ENCODE data around the gene CDH4. TPM values are rescaled to one million over a fixed set of nuclear protein-coding genes. Genes with fewer than 3 reads are reported as not detected.

Gene CDH4
- total RNA-seq, 1 donor from 2014 or later, result 12.1 TPM

DNA sequence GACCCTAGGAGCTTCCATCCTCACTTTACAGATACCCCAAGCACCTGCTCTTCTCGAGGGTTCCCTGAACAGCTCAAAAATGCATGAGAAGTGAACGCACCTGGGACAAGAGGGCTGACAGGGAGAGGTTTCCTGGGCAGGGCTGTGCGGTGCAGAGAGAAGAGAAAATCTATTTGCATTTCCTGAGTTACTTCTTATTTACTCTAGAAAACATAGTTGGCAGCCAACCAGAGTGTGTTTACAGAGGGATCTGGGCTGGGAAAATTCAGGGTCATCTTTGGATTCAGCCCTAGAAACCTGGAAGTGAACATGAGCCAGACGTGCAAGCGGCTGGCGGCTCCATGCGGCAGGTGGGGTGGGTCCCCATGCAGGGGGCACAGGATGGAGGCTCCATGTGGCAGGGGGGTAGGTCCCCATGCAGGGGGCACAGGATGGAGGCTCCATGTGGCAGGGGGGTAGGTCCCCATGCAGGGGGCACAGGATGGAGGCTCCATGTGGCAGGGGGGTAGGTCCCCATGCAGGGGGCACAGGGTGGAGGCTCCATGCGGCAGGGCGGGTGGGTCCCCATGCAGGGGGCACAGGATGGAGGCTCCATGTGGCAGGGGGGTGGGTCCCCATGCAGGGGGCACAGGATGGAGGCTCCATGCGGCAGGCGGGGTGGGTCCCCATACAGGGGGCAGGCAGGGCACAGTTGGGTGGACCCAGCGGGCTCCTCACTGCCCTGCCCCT lies 471.6 kb downstream of the CDH4 start:
- FAIRE-seq, result no peak
- Histone ChIP-seq H3K4me3 (ENCODE audit: low read depth, low read length) (no peak overlapping the region), H3K36me3 (ENCODE audit: control insufficient read depth, insufficient read depth, low read length) (no peaks in the 10 kb centered on the region), H3K27me3 (ENCODE audit: control insufficient read depth, insufficient read depth, low read length) (no peaks in the 10 kb centered on the region)
- TF ChIP-seq, protein P1, sequence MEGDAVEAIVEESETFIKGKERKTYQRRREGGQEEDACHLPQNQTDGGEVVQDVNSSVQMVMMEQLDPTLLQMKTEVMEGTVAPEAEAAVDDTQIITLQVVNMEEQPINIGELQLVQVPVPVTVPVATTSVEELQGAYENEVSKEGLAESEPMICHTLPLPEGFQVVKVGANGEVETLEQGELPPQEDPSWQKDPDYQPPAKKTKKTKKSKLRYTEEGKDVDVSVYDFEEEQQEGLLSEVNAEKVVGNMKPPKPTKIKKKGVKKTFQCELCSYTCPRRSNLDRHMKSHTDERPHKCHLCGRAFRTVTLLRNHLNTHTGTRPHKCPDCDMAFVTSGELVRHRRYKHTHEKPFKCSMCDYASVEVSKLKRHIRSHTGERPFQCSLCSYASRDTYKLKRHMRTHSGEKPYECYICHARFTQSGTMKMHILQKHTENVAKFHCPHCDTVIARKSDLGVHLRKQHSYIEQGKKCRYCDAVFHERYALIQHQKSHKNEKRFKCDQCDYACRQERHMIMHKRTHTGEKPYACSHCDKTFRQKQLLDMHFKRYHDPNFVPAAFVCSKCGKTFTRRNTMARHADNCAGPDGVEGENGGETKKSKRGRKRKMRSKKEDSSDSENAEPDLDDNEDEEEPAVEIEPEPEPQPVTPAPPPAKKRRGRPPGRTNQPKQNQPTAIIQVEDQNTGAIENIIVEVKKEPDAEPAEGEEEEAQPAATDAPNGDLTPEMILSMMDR (IDR thresholded peaks at IDR 0.05; ENCODE audit: insufficient read depth, low read length, severe bottlenecking), result no peak
- DNase-seq (ENCODE audit: low read depth), result no peak

GRCh38 chr20:61724376-61724775 lies 472.3 kb downstream of the CDH4 start:
- TF ChIP-seq, protein P1 (IDR thresholded peaks at IDR 0.05; ENCODE audit: insufficient read depth, low read length, severe bottlenecking), result no peak
- DNase-seq (ENCODE audit: low read depth), result no peak
- Histone ChIP-seq H3K4me3 (ENCODE audit: low read depth, low read length) (no peak overlapping the region), H3K27me3 (ENCODE audit: control insufficient read depth, insufficient read depth, low read length) (no peaks in the 10 kb centered on the region), H3K36me3 (ENCODE audit: control insufficient read depth, insufficient read depth, low read length) (no peaks in the 10 kb centered on the region)
- no peak for FAIRE-seq

DNA sequence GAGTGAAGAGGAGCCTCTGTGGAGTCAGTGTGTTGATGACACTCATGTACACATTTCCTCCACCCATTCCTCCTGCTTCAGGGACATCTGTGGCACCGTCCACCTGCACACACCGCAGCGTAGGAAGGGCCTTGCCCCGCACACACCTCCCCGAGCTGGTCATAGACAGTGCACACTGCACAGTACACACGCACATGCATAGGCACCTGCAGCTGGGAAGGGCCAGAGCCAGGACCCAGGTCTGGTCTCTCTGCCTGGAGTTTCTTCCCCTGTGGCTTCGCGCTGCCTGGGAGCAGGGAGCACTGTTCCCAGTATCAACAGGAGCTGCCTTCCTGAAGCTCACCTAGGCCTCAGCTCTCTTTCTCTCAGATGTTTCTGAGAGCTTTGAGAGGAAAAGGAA lies 473.1 kb downstream of the CDH4 start:
- Histone ChIP-seq H3K27me3 (ENCODE audit: control insufficient read depth, insufficient read depth, low read length) (no peaks in the 10 kb centered on the region), H3K36me3 (ENCODE audit: control insufficient read depth, insufficient read depth, low read length) (no peaks in the 10 kb centered on the region), H3K4me3 (ENCODE audit: low read depth, low read length) (no peak overlapping the region)
- DNase-seq (ENCODE audit: low read depth) (no peak), FAIRE-seq (no peak)
- TF ChIP-seq, protein P1 (IDR thresholded peaks at IDR 0.05; ENCODE audit: insufficient read depth, low read length, severe bottlenecking), result no peak

- no peaks in the 10 kb centered on the region for H3K27me3 ChIP-seq (ENCODE audit: control insufficient read depth, insufficient read depth, low read length)
- FAIRE-seq (no peak), DNase-seq (ENCODE audit: low read depth) (no peak)
- no peak overlapping the region for H3K4me3 ChIP-seq (ENCODE audit: low read depth, low read length)
- TF ChIP-seq, protein P1 (IDR thresholded peaks at IDR 0.05; ENCODE audit: insufficient read depth, low read length, severe bottlenecking), result no peak
- H3K36me3 ChIP-seq (ENCODE audit: control insufficient read depth, insufficient read depth, low read length), result no peaks in the 10 kb centered on the region
Observed at GRCh38 chr20:61725966-61726365, 473.9 kb downstream of the CDH4 start.

DNA sequence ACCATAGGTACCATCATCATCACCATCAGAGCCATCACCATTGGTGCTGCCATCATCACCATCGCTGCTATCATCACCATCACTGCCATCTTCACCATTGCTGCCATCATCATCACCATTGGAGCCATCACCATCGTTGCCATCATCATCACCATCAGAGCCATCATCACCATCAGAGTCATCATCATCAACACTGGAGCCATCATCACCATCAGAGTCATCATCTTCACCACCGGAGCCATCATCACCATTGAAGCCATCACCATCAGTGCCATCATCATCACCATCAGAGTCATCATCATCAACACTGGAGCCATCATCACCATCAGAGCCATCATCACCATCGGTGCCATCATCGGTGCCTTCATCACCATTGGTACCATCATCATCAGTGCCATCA lies 474.9 kb downstream of the CDH4 start:
- Histone ChIP-seq H3K4me3 (ENCODE audit: low read depth, low read length) (no peak overlapping the region), H3K27me3 (ENCODE audit: control insufficient read depth, insufficient read depth, low read length) (no peaks in the 10 kb centered on the region), H3K36me3 (ENCODE audit: control insufficient read depth, insufficient read depth, low read length) (no peaks in the 10 kb centered on the region)
- FAIRE-seq (peak; percentile 100), DNase-seq (ENCODE audit: low read depth) (no peak)
- TF ChIP-seq, protein P1 (IDR thresholded peaks at IDR 0.05; ENCODE audit: insufficient read depth, low read length, severe bottlenecking), result no peak

DNA sequence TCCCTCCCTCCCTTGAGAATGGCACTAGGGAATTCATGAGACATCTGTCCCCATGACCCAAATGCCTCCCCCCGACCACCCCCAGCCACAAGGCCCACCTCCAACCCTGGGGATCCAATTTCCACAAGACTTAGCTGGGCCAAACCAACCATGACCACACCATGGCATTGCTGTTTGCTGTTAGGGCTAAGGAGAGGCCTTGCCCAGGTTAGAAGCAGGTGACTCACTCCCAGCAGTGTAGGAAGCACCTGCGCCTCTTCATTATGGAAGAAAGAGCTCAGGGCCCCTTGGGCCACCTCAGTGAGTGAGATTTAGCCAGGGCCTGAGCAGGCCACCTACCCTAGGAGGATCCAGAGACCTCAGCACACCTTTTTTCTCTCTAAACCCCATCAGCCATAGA lies 475.7 kb downstream of the CDH4 start:
- H3K27me3 ChIP-seq (ENCODE audit: control insufficient read depth, insufficient read depth, low read length), result no peaks in the 10 kb centered on the region
- TF ChIP-seq, protein P1 (IDR thresholded peaks at IDR 0.05; ENCODE audit: insufficient read depth, low read length, severe bottlenecking), result no peak
- FAIRE-seq, result no peak
- DNase-seq (ENCODE audit: low read depth), result no peak
- H3K36me3 ChIP-seq (ENCODE audit: control insufficient read depth, insufficient read depth, low read length), result no peaks in the 10 kb centered on the region
- H3K4me3 ChIP-seq (ENCODE audit: low read depth, low read length), result no peak overlapping the region
